Glutamatergic neuron (in vitro differentiated cells): Measurements from ENCODE around the gene GAREM2. TPM values are rescaled to one million over a fixed set of nuclear protein-coding genes. Genes with fewer than 3 reads are reported as not detected.

Source experiments
- DNase-seq: peaks from one replicate; pipeline ENCODE4 v3.0.0; 2022
- H3K27ac Mint-ChIP-seq: one replicate; pipeline ENCODE4 v1.8.0; 2020; ENCODE audit warnings: mild to moderate bottlenecking, mixed read lengths, inconsistent platforms; ENCODE audit not compliant: unreplicated experiment
- H3K27me3 Mint-ChIP-seq: one replicate; pipeline ENCODE4 v1.8.0; 2020; ENCODE audit warnings: mild to moderate bottlenecking, moderate library complexity, mixed read lengths, inconsistent platforms; ENCODE audit not compliant: unreplicated experiment
- H3K36me3 Mint-ChIP-seq: one replicate; pipeline ENCODE4 v1.8.0; 2020; ENCODE audit warnings: mild to moderate bottlenecking, mixed read lengths, inconsistent platforms; ENCODE audit not compliant: unreplicated experiment
- H3K4me1 Mint-ChIP-seq: one replicate; pipeline ENCODE4 v1.8.0; 2020; ENCODE audit warnings: mild to moderate bottlenecking, low read depth, mixed read lengths, inconsistent platforms; ENCODE audit not compliant: unreplicated experiment
- H3K4me3 Mint-ChIP-seq: one replicate; pipeline ENCODE4 v1.8.0; 2020; ENCODE audit warnings: mild to moderate bottlenecking, mixed read lengths, inconsistent platforms; ENCODE audit not compliant: unreplicated experiment
- H3K9me3 Mint-ChIP-seq: one replicate; pipeline ENCODE4 v1.8.0; 2020; ENCODE audit warnings: mild to moderate bottlenecking, moderate library complexity, mixed read lengths, inconsistent platforms; ENCODE audit not compliant: unreplicated experiment
- CTCF ChIP-seq: fragments of 200-600 bp; sonication (generic); IDR thresholded peaks from one replicate; pipeline ENCODE4 v1.5.0; 2021; ENCODE audit not compliant: partially characterized antibody, unreplicated experiment
- total RNA-seq: library from RNA; stranded (reverse); fragmentation: NEBNext Ultra II Directional; extraction: Animal tissue kit (Norgen Biotek cat#: 25700); gene quantifications from one replicate; pipeline ENCODE4 v1.2.1, GENCODE V29; 2021; ENCODE audit not compliant: unreplicated experiment

Gene GAREM2
- total RNA-seq, 1 donor from 2014 or later = 49.3 TPM

GRCh38 chr2:26185954-26186770 lies 13.3 kb downstream of the GAREM2 start:
- H3K27me3 Mint-ChIP-seq = peaks cover 11% of the 10 kb centered on the region
- H3K27ac Mint-ChIP-seq = no peak overlapping the region
- no peak for TF ChIP-seq CTCF
- peaks cover 8% of the 10 kb centered on the region for H3K9me3 Mint-ChIP-seq
- H3K36me3 Mint-ChIP-seq = peaks cover 5% of the 10 kb centered on the region
- peaks cover 6% of the 10 kb centered on the region for H3K4me1 Mint-ChIP-seq
- no peak for DNase-seq
- H3K4me3 Mint-ChIP-seq = peak overlapping the region; percentile 69

GRCh38 chr2:26187114-26187513 lies 14.2 kb downstream of the GAREM2 start:
- Mint-ChIP-seq H3K27me3 (peaks cover 10% of the 10 kb centered on the region), H3K36me3 (peaks cover 5% of the 10 kb centered on the region), H3K27ac (no peak overlapping the region), H3K4me3 (no peak overlapping the region), H3K9me3 (peaks cover 7% of the 10 kb centered on the region), H3K4me1 (peaks cover 3% of the 10 kb centered on the region)
- no peak for TF ChIP-seq CTCF
- no peak for DNase-seq

GRCh38 chr2:26187537-26188104 lies 14.7 kb downstream of the GAREM2 start:
- no peak for DNase-seq

GRCh38 chr2:26189123-26189522 lies 16.2 kb downstream of the GAREM2 start:
- Mint-ChIP-seq H3K4me1 (no peaks in the 10 kb centered on the region), H3K9me3 (peaks cover 2% of the 10 kb centered on the region), H3K27ac (no peak overlapping the region), H3K4me3 (no peak overlapping the region), H3K27me3 (peaks cover 5% of the 10 kb centered on the region), H3K36me3 (no peaks in the 10 kb centered on the region)
- DNase-seq = no peak
- no peak for TF ChIP-seq CTCF

More at GRCh38 chr2:26187537-26188104, 14.7 kb downstream of the GAREM2 start:
- peaks cover 9% of the 10 kb centered on the region for H3K27me3 Mint-ChIP-seq
- peaks cover 3% of the 10 kb centered on the region for H3K4me1 Mint-ChIP-seq
- H3K4me3 Mint-ChIP-seq = no peak overlapping the region
- TF ChIP-seq CTCF = no peak
- H3K9me3 Mint-ChIP-seq = peaks cover 7% of the 10 kb centered on the region
- no peak overlapping the region for H3K27ac Mint-ChIP-seq
- peaks cover 5% of the 10 kb centered on the region for H3K36me3 Mint-ChIP-seq

GRCh38 chr2:26189751-26190150 lies 16.9 kb downstream of the GAREM2 start:
- no peaks in the 10 kb centered on the region for H3K36me3 Mint-ChIP-seq

More at GRCh38 chr2:26189751-26190150, 16.9 kb downstream of the GAREM2 start:
- no peak for DNase-seq
- Mint-ChIP-seq H3K27me3 (peaks cover 7% of the 10 kb centered on the region), H3K27ac (no peak overlapping the region), H3K4me1 (no peaks in the 10 kb centered on the region), H3K9me3 (peaks cover 2% of the 10 kb centered on the region), H3K4me3 (no peak overlapping the region)
- TF ChIP-seq CTCF = no peak
